Breast epithelium (tissue), 3 donors: ENCODE data around the gene DIS3L2.

ENCODE experiments used
- POLR2A ChIP-seq: fragments of 450-650 bp; IDR thresholded peaks from one replicate; pipeline ENCODE4 v1.6.1; 2016; ENCODE audit warnings: antibody characterized with exemption, mild to moderate bottlenecking, moderate library complexity
- POLR2AphosphoS5 ChIP-seq, 3 donors: sonication (generic); formaldehyde crosslinking; IDR thresholded peaks; one replicate each; pipeline ENCODE4 v1.6.1; 2017; ENCODE audit warnings: antibody characterized with exemption in 3 of 3
- TF ChIP-seq, protein P1 (sequence below), 3 donors: fragments of 450-650 bp; IDR thresholded peaks; one replicate each; pipeline ENCODE4 v1.5.1; 2016 to 2017; ENCODE audit warnings: antibody characterized with exemption in 3 of 3, mild to moderate bottlenecking in 3 of 3, moderate library complexity in 3 of 3

DNA sequence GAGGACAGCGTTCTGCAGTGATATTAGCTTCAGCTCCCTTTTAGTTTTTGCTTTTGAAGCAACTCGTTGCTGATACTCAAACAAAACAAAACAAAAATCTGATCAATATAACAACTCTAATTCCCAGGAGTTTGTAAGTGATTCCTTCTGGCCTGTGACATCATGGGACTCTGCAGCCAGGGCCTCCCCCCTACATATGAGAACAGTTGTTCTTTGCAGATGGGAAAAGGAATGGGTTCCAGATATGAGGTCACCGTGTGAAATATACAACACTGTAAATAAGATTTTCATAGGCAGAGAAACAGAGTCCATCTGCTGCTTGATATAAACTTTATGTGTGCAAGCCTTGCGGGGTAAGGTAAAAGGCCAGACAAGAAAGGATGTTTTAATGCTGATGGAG lies 56.7 kb downstream of the DIS3L2 start:
- no peak for TF ChIP-seq POLR2A
- TF ChIP-seq, protein P1, sequence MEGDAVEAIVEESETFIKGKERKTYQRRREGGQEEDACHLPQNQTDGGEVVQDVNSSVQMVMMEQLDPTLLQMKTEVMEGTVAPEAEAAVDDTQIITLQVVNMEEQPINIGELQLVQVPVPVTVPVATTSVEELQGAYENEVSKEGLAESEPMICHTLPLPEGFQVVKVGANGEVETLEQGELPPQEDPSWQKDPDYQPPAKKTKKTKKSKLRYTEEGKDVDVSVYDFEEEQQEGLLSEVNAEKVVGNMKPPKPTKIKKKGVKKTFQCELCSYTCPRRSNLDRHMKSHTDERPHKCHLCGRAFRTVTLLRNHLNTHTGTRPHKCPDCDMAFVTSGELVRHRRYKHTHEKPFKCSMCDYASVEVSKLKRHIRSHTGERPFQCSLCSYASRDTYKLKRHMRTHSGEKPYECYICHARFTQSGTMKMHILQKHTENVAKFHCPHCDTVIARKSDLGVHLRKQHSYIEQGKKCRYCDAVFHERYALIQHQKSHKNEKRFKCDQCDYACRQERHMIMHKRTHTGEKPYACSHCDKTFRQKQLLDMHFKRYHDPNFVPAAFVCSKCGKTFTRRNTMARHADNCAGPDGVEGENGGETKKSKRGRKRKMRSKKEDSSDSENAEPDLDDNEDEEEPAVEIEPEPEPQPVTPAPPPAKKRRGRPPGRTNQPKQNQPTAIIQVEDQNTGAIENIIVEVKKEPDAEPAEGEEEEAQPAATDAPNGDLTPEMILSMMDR (IDR thresholded peaks at IDR 0.05) = no peak
- TF ChIP-seq POLR2AphosphoS5 (IDR thresholded peaks at IDR 0.05) = no peak
